SJCRH30 (cell line): ENCODE measurements around the gene CDKL5. TPM values are rescaled to one million over a fixed set of nuclear protein-coding genes. Genes with fewer than 3 reads are reported as not detected.
"Not testable (repeated sequence)": the region's sequence is repeated elsewhere in the genome, so short reads cannot be mapped to it uniquely, and the experiment has no call there.

Source experiments
- DNase-seq, 2 experiments: peaks; one replicate each; pipeline ENCODE4 v3.0.0-alpha.2; 2015 to 2020
- H3K27ac ChIP-seq: fragments of 250-450 bp; sonication (Bioruptor Pico); 2 replicates; pipeline ENCODE4 v1.5.1; 2020; ENCODE audit warnings: mild to moderate bottlenecking, moderate library complexity
- H3K27me3 ChIP-seq: fragments of 250-450 bp; sonication (Bioruptor Pico); 2 replicates; pipeline ENCODE4 v1.5.1; 2020; ENCODE audit warnings: mild to moderate bottlenecking, moderate library complexity
- H3K36me3 ChIP-seq: fragments of 250-450 bp; sonication (Bioruptor Pico); 2 replicates; pipeline ENCODE4 v1.5.1; 2020; ENCODE audit warnings: mild to moderate bottlenecking, moderate library complexity
- H3K4me1 ChIP-seq: fragments of 250-450 bp; sonication (Bioruptor Pico); 2 replicates; pipeline ENCODE4 v1.5.1; 2020; ENCODE audit warnings: mild to moderate bottlenecking, moderate library complexity
- H3K4me3 ChIP-seq: fragments of 250-450 bp; sonication (Bioruptor Pico); 2 replicates; pipeline ENCODE4 v1.5.1; 2020; ENCODE audit warnings: mild to moderate bottlenecking, moderate library complexity
- H3K9me3 ChIP-seq: fragments of 250-450 bp; sonication (Bioruptor Pico); replicated peaks from 2 replicates; pipeline ENCODE4 v1.5.1; 2020; ENCODE audit warnings: mild to moderate bottlenecking, moderate library complexity
- total RNA-seq: library from RNA; depleted of rRNA; stranded (reverse); fragments of >200 nt; shearing (Covaris generic); gene quantifications from 2 replicates; pipeline ENCODE4 v1.2.3, GENCODE V29; 2014

CDKL5 gene
- total RNA-seq, 1 experiment from 2014 or later, result 5.4 TPM

- peaks cover 5% of the 10 kb centered on the region; the same call in 1 of the 2 replicates for H3K4me1 ChIP-seq
- H3K27me3 ChIP-seq, result no peaks in the 10 kb centered on the region
- no peaks in the 10 kb centered on the region for H3K9me3 ChIP-seq
- DNase-seq, result no peak
- no peaks in the 10 kb centered on the region for H3K36me3 ChIP-seq
- H3K4me3 ChIP-seq, result no peak overlapping the region
- H3K27ac ChIP-seq, result no peak overlapping the region
Measured at GRCh38 chrX:18575744-18576143, 150.3 kb downstream of the CDKL5 start.

DNA sequence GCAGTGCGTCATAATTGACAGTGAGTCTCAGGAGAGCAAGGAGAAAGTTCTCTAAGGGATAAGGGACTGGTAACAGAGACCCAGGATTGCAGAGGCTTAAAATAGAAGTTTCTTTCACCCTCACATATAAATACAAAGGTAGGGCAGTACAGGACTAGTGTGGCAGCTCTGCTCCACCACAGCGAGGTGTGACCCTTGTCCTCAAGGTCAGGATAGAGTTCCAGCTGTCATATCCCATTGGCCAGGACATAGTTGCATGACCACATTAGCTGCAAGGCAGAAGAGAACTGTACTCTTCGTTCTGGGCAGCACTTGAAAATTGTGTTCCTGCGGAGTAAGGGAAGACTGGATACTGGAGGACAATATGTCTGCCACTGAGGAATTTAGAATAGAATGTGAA, 152.0 kb downstream of the CDKL5 start:
- H3K4me3 ChIP-seq, result no peak overlapping the region
- no peak for DNase-seq
- peaks cover 5% of the 10 kb centered on the region; the same call in 1 of the 2 replicates for H3K4me1 ChIP-seq
- no peaks in the 10 kb centered on the region for H3K36me3 ChIP-seq
- no peaks in the 10 kb centered on the region for H3K9me3 ChIP-seq
- H3K27ac ChIP-seq, result no peak overlapping the region
- no peaks in the 10 kb centered on the region for H3K27me3 ChIP-seq

DNA sequence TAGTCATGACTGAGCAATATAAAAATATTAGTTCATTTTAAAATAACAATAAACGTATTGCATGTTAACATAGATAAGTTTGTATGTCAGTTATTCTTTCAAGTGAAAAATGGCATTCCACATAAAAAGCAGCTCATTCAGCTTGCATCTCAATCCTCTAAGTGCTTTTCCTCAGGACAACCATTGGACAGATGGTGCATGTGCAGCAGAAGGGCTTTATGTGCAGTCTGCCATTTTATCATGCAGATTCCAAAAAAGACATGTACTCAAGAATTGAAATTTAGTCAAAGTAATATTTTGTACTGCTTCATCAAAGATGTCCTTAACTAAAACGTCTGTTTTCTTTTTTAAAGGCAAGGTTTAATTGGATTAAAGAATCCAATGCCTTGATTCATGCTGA, 153.1 kb downstream of the CDKL5 start:
- no peak overlapping the region for H3K27ac ChIP-seq
- H3K36me3 ChIP-seq, result no peaks in the 10 kb centered on the region
- peaks cover 5% of the 10 kb centered on the region; the same call in 1 of the 2 replicates for H3K4me1 ChIP-seq
- H3K27me3 ChIP-seq, result no peaks in the 10 kb centered on the region
- H3K9me3 ChIP-seq, result no peaks in the 10 kb centered on the region
- DNase-seq, result no peak
- no peak overlapping the region for H3K4me3 ChIP-seq

- no peak overlapping the region for H3K4me3 ChIP-seq
- no peaks in the 10 kb centered on the region for H3K9me3 ChIP-seq
- H3K27ac ChIP-seq, result no peak overlapping the region
- peaks cover 1% of the 10 kb centered on the region; the same call in 1 of the 2 replicates for H3K4me1 ChIP-seq
- DNase-seq, result no peak
- no peaks in the 10 kb centered on the region for H3K27me3 ChIP-seq
- no peaks in the 10 kb centered on the region for H3K36me3 ChIP-seq
Measured at GRCh38 chrX:18579495-18579894, 154.1 kb downstream of the CDKL5 start.

DNA sequence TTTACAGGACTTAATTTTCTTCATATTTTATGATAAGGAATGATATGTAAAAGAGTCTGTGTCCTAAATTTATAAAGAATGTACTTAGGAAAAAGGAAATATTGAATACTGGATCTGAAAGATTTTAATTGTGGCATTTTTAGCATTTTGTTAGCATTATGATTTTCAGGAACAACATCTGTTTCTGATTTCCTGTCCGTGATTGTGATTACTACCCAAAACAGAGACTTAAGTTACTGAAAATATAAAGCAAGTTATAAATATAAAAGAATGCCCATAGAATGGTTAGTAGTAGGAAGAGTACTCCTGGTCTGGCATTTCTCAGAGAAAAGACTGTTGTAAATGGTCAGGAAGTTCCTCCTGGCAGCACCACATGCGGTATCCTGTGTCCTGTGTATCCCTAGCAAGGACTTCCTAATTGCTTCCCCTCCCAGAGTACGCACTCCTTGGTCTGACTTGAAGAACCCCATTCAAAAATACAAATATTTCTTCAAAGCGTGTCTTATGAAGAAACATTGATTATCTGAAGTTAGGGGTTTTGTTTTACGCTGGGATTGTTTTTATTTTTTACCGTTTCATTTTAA, 157.6 kb downstream of the CDKL5 start:
- no peak overlapping the region for H3K4me3 ChIP-seq
- no peaks in the 10 kb centered on the region for H3K4me1 ChIP-seq
- no peaks in the 10 kb centered on the region for H3K27me3 ChIP-seq
- no peaks in the 10 kb centered on the region for H3K36me3 ChIP-seq
- no peak for DNase-seq
- H3K27ac ChIP-seq, result no peak overlapping the region
- no peaks in the 10 kb centered on the region for H3K9me3 ChIP-seq

DNA sequence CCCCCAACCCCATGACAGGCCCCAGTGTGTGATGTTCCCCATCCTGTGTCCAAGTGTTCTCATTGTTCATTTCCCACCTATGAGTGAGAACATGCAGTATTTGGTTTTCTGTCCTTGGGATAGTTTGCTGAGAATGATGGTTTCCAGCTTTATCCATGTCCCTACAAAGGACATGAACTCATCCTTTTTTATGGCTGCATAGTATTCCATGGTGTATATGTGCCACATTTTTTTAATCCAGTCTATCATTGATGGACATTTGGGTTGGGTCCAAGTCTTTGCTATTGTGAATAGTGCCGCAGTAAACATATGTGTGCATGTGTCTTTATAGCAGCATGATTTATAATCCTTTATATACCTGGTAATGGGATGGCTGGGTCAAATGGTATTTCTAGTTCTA, 163.9 kb downstream of the CDKL5 start:
- not testable (repeated sequence) for H3K36me3 ChIP-seq, H3K27ac ChIP-seq, H3K9me3 ChIP-seq, DNase-seq, H3K4me3 ChIP-seq, H3K27me3 ChIP-seq, H3K4me1 ChIP-seq

GRCh38 chrX:18591834-18592233, 166.4 kb downstream of the CDKL5 start:
- no peaks in the 10 kb centered on the region for H3K4me1 ChIP-seq
- no peaks in the 10 kb centered on the region for H3K27me3 ChIP-seq
- no peak overlapping the region for H3K4me3 ChIP-seq
- H3K27ac ChIP-seq, result no peak overlapping the region
- H3K36me3 ChIP-seq, result no peaks in the 10 kb centered on the region
- no peaks in the 10 kb centered on the region for H3K9me3 ChIP-seq
- no peak for DNase-seq

DNA sequence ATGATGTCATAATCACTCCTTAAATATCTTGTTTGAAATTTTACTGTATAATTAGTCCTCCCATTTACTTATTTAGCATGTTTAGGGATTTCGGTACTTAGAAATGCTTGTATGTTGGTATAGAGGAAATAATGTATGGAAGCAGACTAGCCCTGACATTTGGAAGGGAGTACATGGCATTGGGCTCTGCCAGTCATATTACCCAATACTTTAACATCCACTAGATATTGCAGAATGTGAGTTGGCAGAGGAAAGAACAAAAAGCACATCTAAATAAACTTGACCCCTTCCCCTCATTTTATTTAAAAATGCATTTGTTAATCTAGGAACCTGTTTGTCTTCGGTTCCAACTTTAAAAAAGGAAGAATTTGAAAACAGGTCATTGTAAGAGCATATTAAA, 168.7 kb downstream of the CDKL5 start:
- no peak for DNase-seq
- no peaks in the 10 kb centered on the region for H3K9me3 ChIP-seq
- H3K4me1 ChIP-seq, result no peaks in the 10 kb centered on the region
- no peak overlapping the region for H3K4me3 ChIP-seq
- H3K27ac ChIP-seq, result no peak overlapping the region
- H3K27me3 ChIP-seq, result no peaks in the 10 kb centered on the region
- H3K36me3 ChIP-seq, result no peaks in the 10 kb centered on the region

DNA sequence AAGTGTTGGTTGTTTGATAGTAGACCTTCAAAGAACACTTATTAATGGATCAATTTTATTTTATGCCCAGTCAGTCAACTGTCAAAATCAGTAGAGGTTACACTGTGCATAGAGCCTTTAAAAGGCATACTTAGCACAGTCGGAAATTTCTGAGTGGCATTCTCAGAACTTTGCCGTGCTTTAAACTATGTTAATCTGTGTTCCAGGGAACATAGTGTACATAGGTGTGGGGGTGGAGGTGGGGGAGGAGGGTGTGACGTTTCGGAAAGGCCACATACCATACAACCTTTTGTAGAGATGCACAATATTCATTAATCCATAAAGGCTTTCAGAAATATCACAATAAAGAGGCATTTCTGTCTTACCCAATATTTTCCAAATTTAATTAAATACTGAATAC, 170.7 kb downstream of the CDKL5 start:
- Histone ChIP-seq H3K4me1 (no peaks in the 10 kb centered on the region), H3K36me3 (no peaks in the 10 kb centered on the region), H3K4me3 (no peak overlapping the region), H3K27me3 (no peaks in the 10 kb centered on the region), H3K9me3 (no peaks in the 10 kb centered on the region), H3K27ac (no peak overlapping the region)
- DNase-seq, result no peak

GRCh38 chrX:18598413-18598812, 173.0 kb downstream of the CDKL5 start:
- Histone ChIP-seq H3K4me1 (no peaks in the 10 kb centered on the region), H3K36me3 (no peaks in the 10 kb centered on the region)
- no peak for DNase-seq

GRCh38 chrX:18607966-18608365, 182.6 kb downstream of the CDKL5 start:
- no peak for DNase-seq
- no peaks in the 10 kb centered on the region for H3K36me3 ChIP-seq
- no peaks in the 10 kb centered on the region for H3K4me1 ChIP-seq
- no peak overlapping the region for H3K27ac ChIP-seq
- no peaks in the 10 kb centered on the region for H3K27me3 ChIP-seq
- H3K9me3 ChIP-seq, result no peaks in the 10 kb centered on the region
- H3K4me3 ChIP-seq, result no peak overlapping the region

More at GRCh38 chrX:18598413-18598812, 173.0 kb downstream of the CDKL5 start:
- H3K4me3 ChIP-seq, result no peak overlapping the region
- no peak overlapping the region for H3K27ac ChIP-seq
- no peaks in the 10 kb centered on the region for H3K9me3 ChIP-seq
- H3K27me3 ChIP-seq, result no peaks in the 10 kb centered on the region

GRCh38 chrX:18613930-18614639, 188.7 kb downstream of the CDKL5 start:
- H3K27ac ChIP-seq, result no peak overlapping the region
- no peak overlapping the region for H3K4me3 ChIP-seq
- H3K36me3 ChIP-seq, result no peaks in the 10 kb centered on the region
- no peaks in the 10 kb centered on the region for H3K9me3 ChIP-seq
- peaks cover 7% of the 10 kb centered on the region; the same call in 1 of the 2 replicates for H3K4me1 ChIP-seq
- H3K27me3 ChIP-seq, result no peaks in the 10 kb centered on the region
- no peak for DNase-seq

DNA sequence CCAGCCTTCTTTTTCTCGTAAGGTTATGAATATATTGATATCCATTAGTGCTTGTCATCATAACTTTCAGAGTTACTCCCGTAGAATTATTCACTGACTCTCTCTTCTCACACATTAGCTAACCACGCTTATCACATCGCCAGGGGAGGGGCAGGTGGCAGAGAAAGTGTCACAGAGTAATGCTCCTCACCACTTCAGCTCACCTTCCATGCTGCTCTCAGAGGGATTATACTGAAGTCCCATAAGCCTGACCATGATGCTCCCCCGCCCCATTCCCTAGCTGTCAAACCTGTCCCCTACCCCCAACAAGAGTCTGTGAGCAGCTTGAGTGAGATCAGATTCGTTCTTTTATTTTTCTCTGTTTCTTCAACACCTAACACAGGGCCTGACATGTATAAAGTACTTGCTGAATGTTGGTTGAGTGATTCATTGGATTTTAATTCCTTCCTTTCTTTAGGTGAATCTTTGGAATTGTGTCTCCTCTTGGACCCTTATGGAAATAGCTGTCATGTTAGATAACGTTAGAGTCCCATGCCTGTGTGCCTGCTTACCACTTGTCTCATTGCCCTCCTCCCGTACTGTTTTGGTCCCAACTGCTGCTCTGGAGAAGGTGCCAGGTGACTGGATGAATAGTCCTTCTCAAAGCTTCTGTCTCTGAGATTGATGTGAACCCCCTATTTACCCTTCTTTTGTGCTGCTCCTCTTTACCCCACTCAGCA, 191.4 kb downstream of the CDKL5 start:
- peak in 1 of 2 experiments; percentile 1 for DNase-seq
- no peak overlapping the region for H3K27ac ChIP-seq
- H3K27me3 ChIP-seq, result no peaks in the 10 kb centered on the region
- H3K4me3 ChIP-seq, result no peak overlapping the region
- H3K36me3 ChIP-seq, result no peaks in the 10 kb centered on the region
- H3K9me3 ChIP-seq, result no peaks in the 10 kb centered on the region
- H3K4me1 ChIP-seq, result peaks cover 7% of the 10 kb centered on the region; the same call in 1 of the 2 replicates

DNA sequence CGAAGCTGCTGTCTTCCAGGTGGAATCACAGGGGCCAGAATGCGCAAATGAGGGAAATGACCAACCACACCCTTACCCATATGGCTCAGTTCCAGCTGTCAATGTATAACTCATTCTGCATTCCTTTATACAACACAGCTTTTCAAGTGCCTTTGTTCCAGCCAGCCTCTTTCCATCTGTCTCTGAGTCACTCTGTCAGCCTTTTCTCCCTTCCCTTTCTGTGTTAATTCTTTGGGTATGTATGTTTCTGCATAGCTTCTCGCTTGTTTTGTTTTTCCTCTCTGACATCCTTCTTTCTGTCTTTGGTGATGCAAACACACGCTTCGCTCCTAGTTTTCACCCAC, 192.0 kb downstream of the CDKL5 start:
- H3K27ac ChIP-seq, result no peak overlapping the region
- no peaks in the 10 kb centered on the region for H3K36me3 ChIP-seq
- H3K4me1 ChIP-seq, result peaks cover 7% of the 10 kb centered on the region; the same call in 1 of the 2 replicates
- H3K4me3 ChIP-seq, result no peak overlapping the region
- H3K9me3 ChIP-seq, result no peaks in the 10 kb centered on the region
- no peaks in the 10 kb centered on the region for H3K27me3 ChIP-seq
- DNase-seq, result peak; percentile 26 to 29

- H3K4me1 ChIP-seq, result peaks cover 7% of the 10 kb centered on the region; the same call in 1 of the 2 replicates
- H3K9me3 ChIP-seq, result no peaks in the 10 kb centered on the region
- H3K27me3 ChIP-seq, result no peaks in the 10 kb centered on the region
- H3K4me3 ChIP-seq, result no peak overlapping the region
- no peak for DNase-seq
- no peak overlapping the region for H3K27ac ChIP-seq
- H3K36me3 ChIP-seq, result no peaks in the 10 kb centered on the region
Measured at GRCh38 chrX:18619288-18619687, 193.9 kb downstream of the CDKL5 start.
